ENCODE measurements around the gene LRP1B.

LRP1B gene

DNA sequence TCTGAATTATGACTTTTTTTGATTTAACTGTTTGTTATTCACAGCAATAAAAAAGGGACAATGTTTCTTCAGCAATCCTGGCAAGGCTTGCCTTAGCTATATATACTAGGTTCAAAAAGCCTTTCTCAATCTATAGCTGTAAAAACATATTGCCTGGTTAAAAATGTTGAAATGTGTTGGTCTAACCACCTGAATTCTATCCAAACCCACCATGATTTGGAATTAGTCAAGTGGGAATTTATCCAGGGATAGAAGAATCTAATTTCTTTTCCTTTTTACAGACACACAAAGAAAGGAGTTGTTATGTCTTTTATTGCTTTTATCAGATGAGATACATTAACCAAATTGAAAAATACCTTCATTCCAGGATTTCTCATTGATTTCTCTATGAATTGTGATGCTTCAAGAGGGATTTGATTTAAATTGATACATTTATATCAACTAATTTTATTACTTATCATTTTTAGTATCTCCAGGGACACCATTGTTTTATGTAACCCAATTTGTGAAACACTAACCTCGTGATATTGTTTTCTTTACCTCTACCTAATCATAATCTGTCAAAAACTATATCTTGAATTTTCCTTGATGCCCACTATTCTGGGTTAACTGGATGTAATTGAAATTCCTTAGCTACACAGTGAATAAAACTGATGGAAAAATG lies 88.1 kb downstream of the LRP1B start:
- TF ChIP-seq CEBPB (IDR thresholded peaks at IDR 0.05) (no peak), TCF12 (IDR thresholded peaks at IDR 0.05; ENCODE audit: low read depth) (no peak)

DNA sequence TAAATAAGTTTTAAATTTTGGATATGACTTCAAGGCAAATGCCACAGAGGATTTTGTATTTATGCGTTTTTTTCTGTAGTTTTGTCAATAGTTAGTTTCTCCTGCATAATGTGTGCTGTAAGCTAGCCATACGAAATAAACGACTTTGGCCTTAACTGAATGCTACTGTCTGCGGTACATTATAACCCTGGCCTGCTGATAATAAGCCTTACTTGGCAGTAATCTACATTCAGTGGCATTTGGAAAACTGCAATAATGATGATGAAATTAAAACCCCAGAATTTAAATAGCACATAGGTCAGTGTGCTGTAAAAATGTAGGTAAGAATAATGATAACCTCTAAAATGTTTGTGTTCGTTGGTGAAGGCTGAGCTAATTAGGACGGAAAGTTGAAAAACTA lies 88.8 kb downstream of the LRP1B start:
- no peak for TF ChIP-seq NFIC (IDR thresholded peaks at IDR 0.05)
- TF ChIP-seq CREB1 (IDR thresholded peaks at IDR 0.05; ENCODE audit: low read depth) = no peak
- TF ChIP-seq, protein P1, sequence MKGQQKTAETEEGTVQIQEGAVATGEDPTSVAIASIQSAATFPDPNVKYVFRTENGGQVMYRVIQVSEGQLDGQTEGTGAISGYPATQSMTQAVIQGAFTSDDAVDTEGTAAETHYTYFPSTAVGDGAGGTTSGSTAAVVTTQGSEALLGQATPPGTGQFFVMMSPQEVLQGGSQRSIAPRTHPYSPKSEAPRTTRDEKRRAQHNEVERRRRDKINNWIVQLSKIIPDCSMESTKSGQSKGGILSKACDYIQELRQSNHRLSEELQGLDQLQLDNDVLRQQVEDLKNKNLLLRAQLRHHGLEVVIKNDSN (IDR thresholded peaks at IDR 0.05) = no peak

DNA sequence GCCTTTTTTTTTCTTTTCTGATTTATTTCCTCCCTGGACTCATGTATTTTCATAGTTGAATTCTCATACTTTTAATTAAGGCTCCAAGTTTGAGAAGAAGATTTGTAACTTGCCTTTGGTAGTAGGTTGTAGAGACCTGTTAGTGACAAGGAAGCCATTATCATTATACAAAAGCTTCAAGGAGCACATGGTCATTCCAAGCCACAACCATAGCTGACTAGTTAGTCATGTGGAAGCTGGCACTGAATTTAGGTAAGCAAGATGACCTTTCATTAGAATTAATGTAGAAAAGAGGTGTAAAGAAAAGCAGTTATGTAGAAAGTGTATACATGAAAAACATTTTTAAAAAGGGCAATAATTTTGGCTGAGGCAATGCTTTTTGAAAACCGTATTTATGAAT lies 89.7 kb downstream of the LRP1B start:
- TF ChIP-seq EP300 (IDR thresholded peaks at IDR 0.05; ENCODE audit: borderline replicate concordance) (no peak), CREB1 (IDR thresholded peaks at IDR 0.05; ENCODE audit: low read depth) (no peak), ZBTB7A (IDR thresholded peaks at IDR 0.05; ENCODE audit: low read depth) (no peak), YY1 (IDR thresholded peaks at IDR 0.05; ENCODE audit: low read depth) (no peak), TAF1 (IDR thresholded peaks at IDR 0.05; ENCODE audit: low read depth) (no peak), TCF12 (IDR thresholded peaks at IDR 0.05; ENCODE audit: low read depth) (no peak), FOXM1 (IDR thresholded peaks at IDR 0.05; ENCODE audit: borderline replicate concordance, low read depth) (no peak), NFIC (IDR thresholded peaks at IDR 0.05) (no peak), RAD21 (IDR thresholded peaks at IDR 0.05; ENCODE audit: low read depth) (no peak)
- TF ChIP-seq, protein P2, sequence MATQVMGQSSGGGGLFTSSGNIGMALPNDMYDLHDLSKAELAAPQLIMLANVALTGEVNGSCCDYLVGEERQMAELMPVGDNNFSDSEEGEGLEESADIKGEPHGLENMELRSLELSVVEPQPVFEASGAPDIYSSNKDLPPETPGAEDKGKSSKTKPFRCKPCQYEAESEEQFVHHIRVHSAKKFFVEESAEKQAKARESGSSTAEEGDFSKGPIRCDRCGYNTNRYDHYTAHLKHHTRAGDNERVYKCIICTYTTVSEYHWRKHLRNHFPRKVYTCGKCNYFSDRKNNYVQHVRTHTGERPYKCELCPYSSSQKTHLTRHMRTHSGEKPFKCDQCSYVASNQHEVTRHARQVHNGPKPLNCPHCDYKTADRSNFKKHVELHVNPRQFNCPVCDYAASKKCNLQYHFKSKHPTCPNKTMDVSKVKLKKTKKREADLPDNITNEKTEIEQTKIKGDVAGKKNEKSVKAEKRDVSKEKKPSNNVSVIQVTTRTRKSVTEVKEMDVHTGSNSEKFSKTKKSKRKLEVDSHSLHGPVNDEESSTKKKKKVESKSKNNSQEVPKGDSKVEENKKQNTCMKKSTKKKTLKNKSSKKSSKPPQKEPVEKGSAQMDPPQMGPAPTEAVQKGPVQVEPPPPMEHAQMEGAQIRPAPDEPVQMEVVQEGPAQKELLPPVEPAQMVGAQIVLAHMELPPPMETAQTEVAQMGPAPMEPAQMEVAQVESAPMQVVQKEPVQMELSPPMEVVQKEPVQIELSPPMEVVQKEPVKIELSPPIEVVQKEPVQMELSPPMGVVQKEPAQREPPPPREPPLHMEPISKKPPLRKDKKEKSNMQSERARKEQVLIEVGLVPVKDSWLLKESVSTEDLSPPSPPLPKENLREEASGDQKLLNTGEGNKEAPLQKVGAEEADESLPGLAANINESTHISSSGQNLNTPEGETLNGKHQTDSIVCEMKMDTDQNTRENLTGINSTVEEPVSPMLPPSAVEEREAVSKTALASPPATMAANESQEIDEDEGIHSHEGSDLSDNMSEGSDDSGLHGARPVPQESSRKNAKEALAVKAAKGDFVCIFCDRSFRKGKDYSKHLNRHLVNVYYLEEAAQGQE (IDR thresholded peaks at IDR 0.05; ENCODE audit: low read depth) = no peak
- TF ChIP-seq, protein P1 (IDR thresholded peaks at IDR 0.05) = no peak

DNA sequence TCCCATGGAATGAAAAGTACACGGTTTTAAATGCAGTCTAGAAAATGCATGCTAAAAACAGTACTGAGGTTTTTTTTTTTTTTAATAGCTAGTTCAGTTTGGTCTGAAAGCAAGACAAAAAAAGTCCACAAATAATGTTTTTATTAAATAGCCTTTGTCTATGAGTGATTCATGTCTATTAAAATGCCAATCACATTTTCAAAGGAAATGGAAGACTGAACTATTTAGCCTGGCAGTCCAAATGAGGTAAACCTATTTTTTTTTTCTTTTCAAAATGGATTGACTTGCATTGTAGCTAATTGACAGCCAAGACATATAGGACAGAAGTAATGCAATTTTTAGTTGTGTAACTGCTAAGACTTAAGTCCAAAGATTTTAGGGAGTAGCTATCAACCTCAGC lies 90.3 kb downstream of the LRP1B start:
- TF ChIP-seq EGR1 (IDR thresholded peaks at IDR 0.05) = no peak
- TF ChIP-seq, protein P2 (IDR thresholded peaks at IDR 0.05; ENCODE audit: low read depth) = no peak
- no peak for TF ChIP-seq YY1 (IDR thresholded peaks at IDR 0.05; ENCODE audit: low read depth)
- TF ChIP-seq EP300 (IDR thresholded peaks at IDR 0.05; ENCODE audit: borderline replicate concordance) = no peak
- no peak for TF ChIP-seq ZBTB7A (IDR thresholded peaks at IDR 0.05; ENCODE audit: low read depth)
- TF ChIP-seq RAD21 (IDR thresholded peaks at IDR 0.05; ENCODE audit: low read depth) = no peak
- no peak for TF ChIP-seq TAF1 (IDR thresholded peaks at IDR 0.05; ENCODE audit: low read depth)

DNA sequence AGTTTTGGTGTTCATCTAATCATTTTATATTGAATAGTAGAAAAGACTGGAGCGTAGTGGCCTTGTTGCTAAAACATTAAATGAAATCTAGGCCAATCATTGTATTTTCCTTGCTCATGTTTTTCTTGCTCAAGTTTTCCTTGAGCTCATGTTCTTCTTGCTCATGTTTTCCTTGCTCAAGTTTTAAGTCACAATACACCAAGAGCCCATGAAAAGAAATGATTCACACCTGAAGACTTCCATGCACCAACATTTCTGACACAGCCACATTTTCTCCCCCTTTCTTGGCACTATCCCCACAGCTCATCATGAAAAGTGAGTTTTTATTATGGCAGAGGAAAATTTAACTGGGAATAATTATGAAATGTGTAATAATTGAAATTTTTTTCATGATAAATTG lies 92.0 kb downstream of the LRP1B start:
- TF ChIP-seq CEBPB (IDR thresholded peaks at IDR 0.05) (no peak), TAF1 (IDR thresholded peaks at IDR 0.05; ENCODE audit: low read depth) (no peak), EP300 (IDR thresholded peaks at IDR 0.05; ENCODE audit: borderline replicate concordance) (no peak), CREB1 (IDR thresholded peaks at IDR 0.05; ENCODE audit: low read depth) (no peak), EGR1 (IDR thresholded peaks at IDR 0.05) (no peak), RAD21 (IDR thresholded peaks at IDR 0.05; ENCODE audit: low read depth) (no peak), NFIC (IDR thresholded peaks at IDR 0.05) (no peak), TCF12 (IDR thresholded peaks at IDR 0.05; ENCODE audit: low read depth) (no peak), TEAD4 (IDR thresholded peaks at IDR 0.05) (no peak), ZBTB7A (IDR thresholded peaks at IDR 0.05; ENCODE audit: low read depth) (no peak)
- TF ChIP-seq, protein P1 (IDR thresholded peaks at IDR 0.05) = no peak
- TF ChIP-seq, protein P2 (IDR thresholded peaks at IDR 0.05; ENCODE audit: low read depth) = no peak

Data from Ishikawa (cell line).